NOMO-1 treated with DMSO at 0.1 percent for 48 hours (cell line): ENCODE data around the gene ELP4.
"Not testable (repeated sequence)": the region's sequence is repeated elsewhere in the genome, so short reads cannot be mapped to it uniquely, and the experiment has no call there.

Experiments used
- DNase-seq: peaks from one replicate; lab custom pipeline; 2025; ENCODE audit not compliant: unreplicated experiment; lab: John Stamatoyannopoulos, UW

The ELP4 gene, protein sequence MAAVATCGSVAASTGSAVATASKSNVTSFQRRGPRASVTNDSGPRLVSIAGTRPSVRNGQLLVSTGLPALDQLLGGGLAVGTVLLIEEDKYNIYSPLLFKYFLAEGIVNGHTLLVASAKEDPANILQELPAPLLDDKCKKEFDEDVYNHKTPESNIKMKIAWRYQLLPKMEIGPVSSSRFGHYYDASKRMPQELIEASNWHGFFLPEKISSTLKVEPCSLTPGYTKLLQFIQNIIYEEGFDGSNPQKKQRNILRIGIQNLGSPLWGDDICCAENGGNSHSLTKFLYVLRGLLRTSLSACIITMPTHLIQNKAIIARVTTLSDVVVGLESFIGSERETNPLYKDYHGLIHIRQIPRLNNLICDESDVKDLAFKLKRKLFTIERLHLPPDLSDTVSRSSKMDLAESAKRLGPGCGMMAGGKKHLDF

DNA sequence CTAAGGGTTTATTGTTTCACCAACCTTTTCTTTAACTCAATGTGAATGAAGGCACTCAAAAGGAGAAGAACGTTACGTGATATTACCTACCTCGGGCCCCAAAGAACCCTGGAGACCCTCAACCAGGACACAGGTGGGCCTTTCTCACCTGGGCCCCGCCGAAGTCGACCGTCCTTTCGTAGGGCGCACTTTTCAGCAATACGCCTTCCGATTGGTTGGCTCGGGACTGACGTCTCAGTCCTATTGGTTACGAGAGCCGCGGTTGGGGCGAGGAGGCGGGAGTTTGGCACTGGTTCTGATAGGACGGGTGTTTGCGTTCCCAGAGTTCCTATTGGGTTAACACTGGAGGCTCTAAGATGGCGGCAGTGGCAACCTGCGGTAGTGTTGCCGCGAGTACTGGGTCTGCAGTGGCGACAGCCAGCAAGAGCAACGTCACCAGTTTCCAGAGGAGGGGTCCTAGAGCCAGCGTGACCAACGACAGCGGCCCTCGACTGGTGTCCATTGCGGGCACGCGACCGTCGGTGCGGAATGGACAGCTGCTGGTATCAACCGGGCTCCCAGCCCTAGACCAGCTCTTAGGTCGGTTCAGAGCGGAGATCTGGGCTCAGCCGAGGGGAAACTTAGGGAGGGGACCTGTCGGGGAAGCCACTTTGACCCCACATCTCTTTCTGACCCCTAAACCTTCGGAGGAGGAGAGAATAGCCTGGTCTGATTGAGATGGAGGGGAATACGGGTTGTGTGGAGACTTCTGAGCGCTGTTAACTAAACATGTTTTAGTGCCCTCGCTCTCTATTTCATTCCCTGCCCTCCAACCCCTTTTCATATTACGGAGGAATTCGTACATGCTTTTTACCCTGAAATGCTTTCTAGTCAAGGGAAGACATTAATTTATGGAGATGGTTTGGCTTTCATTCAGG lies at the start of gene ELP4, which contains the start of gene IMMP1L:
Gene ELP4 (plus strand): TSS at position 339 of the 917 bp plus-strand sequence. CDS start 18 bp downstream, at position 357.
Gene IMMP1L (minus strand): TSS at position 194 of the 917 bp plus-strand sequence. CDS start 46,346 bp downstream, outside the sequence.
- DNase-seq, result peak; percentile 94

DNA sequence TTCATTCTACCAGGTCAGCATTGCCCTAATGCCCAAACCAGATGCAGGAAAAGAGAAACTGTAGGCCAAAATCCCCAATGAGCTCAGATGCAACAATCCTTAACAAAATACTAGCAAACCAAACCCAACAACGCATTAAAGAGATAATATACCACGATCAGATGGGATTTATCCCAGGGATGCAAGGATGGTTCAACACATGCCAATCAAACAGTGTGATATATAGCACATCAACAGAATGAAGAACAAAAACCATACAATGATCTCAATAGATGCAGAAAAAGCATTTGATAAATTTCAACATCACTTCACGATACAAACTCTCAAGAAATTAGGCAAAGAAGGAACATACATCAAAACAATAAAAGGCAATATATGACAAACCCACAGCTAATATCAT lies 45.1 kb upstream of the ELP4 start:
- DNase-seq, result no peak

DNA sequence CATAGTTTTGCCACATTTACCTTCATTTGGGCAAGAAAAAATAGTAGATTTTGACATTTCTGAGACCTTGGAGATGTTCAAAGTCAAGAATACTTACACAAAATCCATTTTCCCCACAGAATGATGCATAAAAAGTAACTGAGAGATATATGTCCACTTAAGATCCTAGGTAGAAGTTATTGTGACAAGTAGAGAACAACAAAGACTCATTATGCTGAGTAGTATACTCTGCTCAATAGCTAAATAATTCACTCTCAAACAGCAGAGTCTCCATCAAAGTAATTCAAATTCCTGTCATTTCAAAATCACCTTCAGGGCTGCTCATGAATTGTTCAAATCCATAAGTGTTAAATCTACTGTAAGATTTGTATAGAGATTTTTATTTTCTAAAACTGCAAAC lies 35.5 kb upstream of the ELP4 start:
- no peak for DNase-seq

DNA sequence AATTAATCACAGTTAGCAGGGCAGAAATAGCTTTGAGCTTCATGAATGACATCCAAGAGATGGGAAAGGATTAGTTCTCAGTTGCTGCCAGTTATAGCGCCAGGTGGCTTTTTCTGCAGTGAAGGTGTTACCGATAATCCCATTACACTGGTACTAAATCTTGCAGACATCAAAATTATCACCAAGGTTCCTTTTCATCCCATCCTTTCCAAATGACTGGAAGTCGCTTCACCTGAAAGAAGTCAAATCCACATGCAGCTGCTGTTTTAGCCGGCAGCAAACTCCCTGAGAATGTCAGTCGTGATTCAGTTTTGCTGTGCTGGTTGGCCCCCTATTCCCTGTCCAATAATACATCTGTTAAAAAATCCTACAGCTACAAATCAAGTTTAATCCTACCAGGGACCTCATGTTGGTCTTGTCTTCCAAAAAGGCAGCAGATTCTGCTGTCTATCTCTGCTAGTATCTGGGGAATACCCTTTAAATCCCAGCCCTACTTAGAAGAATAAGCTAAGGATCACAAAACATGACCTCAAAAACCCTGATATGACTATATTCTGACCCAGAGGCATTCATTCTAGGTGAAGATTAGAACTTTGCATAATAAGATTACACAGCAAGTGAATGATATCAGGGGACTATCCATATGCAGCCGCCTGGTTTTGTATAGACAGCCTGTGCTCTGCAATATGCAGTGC lies 31.9 kb upstream of the ELP4 start:
- no peak for DNase-seq

DNA sequence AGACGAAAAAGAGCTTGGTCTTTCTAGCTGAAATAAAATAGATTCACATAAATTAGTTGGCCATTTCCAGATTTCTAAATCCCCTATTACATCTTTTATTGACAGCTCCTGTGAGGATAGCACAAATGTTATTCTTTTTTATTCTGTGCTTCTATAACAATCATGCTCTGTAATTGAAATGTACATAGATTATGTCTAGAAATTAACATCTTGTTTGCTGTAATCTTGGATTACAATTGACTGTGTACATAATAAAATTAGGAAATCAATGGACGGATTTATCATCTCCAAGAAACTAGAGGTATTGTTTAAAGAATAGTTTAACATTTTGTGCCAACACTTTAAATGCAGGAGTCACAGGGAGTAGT lies 31.4 kb upstream of the ELP4 start:
- DNase-seq, result no peak

DNA sequence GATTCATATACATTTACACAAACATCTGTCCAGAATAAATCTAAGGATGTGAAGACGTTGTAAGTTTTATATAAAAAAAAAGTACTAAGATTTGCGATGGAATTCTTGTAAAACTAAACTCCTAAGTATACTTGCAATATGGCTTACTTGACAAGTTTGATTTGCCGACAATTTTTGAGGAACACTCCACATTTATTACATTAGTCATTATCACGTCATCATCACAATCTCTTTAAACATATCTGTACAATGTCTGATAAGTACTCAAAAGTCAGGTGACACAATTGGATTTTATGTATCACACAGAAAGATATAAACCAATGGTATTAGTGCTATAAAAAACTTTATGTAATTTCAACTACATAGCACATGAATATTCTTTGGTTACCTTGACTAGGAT lies 30.5 kb upstream of the ELP4 start:
- DNase-seq, result no peak

DNA sequence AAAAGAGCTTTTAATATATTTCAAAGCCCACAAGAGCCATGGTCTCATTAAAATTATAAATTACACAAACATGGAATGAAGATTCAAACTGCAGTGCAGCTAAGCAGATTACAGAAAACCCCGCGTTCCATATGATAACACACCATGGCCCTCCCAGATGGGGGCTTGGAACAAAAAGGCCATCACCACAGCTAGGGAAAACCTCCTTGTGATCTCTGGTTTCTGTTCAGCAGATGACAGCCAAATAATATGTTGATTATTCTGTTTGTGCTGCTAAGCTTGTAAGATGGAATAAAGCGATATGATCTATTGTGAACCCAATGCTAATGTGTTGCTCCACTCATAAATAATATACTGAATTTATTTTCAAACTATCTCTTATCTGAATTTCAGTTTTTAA lies 28.6 kb upstream of the ELP4 start:
- no peak for DNase-seq

DNA sequence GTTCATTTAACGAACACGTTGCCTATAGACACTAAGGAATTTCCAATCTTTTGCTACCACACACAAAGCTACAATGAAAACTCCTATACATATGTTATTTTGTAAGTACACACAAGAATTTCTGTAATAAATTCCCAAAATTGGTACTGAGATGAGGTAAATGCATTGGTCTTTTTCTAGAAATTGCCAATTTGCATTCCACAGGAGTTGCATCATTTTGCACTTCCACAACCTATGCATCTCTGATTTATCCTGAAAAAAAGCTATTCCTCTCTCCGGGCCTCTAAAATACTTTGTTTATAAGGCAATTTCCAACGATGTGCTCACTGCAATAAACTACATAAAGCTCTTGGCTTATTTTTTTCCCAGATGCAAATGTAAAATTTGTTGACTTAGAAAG lies 25.1 kb upstream of the ELP4 start:
- DNase-seq, result no peak

DNA sequence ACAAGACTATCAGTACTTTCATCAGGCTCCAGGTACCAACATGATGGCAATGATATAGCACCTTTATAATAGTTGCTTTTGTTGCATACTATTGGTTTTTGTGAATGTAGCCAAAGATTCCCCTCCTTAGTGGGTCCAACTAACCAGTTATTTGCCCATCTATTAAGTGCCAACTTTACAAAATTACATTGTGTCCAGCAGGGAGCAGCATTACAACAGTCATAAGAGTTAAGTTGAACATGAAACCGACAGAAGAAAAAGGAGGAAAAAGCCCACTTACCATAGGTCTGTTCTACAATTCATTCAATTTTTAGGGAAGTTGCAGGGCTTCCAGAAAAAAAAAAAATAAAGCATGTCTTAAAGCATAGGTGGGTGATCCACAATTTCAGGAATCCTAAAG lies 21.7 kb upstream of the ELP4 start:
- DNase-seq, result peak; percentile 20

DNA sequence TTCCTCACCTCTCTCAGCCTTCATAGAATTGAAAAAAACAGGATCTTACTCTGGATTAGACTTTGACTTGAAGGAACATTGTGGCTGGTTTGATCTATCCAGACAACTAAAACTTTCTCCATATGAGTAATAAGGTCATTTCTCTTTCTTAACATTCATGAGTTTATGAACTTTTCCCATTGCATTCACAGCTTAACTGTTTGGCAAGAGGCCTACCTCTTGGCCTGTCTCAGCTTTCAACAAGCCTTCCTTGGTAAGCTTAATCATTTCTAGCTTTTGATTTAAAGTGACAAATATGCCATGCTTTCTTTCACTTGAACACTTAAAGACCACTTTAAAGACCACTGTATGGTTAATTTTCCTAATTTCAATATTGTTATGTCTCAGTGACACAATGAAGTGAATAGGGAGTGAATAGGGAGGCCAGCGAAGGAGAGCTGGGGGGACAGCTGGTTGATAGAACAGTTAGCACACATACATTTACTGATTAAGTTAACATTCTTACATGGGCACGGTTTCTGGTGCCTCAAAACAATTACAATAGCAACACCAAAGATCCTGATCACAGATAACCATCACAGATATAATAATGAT lies 17.1 kb upstream of the ELP4 start:
- DNase-seq, result no peak

DNA sequence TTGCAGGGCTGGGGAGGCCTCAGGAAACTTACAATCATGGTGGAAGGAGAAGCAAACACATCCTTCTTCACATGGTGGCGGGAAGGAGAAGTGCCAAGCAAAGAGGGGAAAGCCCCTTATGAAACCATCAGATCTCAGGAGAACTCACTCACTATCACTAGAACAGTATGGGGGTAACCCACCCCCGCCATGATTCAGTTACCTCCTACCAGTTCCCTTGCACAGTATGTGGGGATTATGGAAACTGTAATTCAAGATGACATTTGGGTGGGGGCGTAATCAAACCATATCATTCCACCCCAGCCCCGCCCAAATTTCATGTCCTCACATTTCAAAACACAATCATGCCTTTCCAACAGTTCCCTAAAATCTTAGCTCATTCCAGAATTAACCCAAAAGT lies 16.3 kb upstream of the ELP4 start:
- no peak for DNase-seq

DNA sequence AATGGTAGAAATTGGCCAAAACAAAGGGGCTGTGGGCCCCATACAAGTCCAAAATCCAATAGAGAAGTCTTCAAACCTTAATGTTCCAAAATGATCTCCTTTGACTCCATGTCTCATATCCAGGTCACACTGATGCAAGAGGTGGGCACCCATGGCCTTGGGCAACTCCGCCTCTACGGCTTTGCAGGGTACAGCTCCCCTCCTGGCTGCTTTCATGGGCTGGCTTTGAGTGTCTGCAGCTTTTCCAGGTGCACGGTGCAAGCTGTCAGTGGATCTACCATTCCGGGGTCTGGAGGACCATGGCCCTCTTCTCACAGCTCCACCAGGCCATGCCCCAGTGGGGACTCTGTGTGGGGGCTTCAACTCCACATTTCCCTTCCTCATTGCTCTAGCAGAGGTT lies 15.8 kb upstream of the ELP4 start:
- DNase-seq, result not testable (repeated sequence)

DNA sequence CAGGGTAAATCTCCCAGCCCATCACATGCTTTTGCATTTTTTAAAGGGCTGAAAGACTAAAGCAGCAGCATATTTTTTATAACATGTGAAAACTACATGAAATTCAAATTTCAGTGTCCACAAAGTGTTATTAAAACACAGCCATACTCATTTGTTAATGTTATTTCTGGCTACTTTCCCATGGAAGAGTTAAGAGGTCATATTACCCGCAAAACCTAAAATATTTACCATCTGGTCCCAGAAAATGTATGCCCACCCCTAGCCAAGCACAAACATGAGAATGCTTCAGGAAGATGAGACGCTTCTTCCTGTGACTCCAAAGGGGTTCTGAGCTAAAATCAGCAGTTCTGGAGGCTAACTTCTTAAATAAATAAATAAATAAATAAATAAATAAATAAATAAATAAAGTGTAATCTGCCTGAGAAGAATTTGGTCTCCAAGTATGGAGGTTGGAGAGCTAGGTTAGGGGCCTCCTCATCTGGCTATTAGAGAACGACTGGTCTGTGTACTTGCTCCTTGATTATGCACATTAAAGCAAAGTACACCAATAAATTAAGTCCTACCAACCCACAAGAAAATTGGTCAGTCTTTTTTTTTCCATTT lies 9.9 kb upstream of the ELP4 start:
- no peak for DNase-seq

DNA sequence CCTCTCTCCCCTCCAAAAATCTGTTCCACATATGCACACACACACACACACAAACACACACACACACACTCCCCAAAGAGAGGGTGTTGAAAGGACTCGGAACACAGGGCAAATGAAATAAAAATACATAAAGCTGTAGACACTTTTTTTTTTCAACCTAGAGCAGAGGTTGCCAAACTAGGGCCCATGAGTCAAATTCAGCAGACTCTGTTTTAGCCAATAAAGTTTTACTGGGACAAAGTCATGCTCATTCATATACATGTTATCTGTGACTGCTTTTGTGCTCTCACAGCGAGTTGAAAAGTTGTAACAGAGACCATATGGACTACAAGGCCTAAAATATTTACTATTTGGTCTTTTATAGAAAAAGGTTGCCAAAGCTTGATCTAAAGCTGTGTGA lies 9.0 kb upstream of the ELP4 start:
- no peak for DNase-seq

DNA sequence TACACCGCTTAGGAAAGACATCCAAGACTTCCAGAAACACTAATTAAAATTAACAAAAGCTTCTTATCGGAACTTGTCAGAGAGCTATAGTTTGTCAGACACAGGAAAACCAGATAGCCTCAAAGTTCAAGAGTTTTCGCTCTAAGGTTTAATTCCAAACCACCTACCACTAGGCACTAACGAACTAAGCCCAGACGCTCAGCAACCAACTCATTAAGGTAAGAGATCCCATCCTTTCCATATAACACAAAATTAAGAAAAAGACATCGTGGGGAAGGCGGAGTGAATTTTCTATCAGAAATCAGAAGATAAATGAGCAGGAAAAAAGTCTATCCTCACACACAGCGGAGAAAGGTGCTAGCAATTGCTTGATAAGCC lies 527 bp upstream of the ELP4 start:
- peak; percentile 21 for DNase-seq

DNA sequence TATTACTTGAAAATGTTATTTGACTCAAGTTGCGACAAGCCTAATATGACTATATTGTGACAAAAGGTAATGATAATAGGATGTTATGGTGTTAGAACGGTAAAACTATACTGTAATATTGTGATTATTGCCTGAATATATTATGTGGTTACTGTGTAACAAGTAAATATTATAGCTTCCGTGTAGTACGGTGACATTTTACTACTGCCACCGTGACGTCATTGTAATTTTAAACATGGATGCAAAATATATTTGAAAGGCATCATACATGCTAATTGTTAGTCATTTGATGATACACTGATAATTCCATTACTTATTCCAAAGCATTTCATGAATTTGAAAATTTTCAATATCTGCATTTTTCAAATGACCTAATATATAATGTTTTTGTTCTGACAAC lies 2.5 kb downstream of the ELP4 start:
- DNase-seq, result no peak

DNA sequence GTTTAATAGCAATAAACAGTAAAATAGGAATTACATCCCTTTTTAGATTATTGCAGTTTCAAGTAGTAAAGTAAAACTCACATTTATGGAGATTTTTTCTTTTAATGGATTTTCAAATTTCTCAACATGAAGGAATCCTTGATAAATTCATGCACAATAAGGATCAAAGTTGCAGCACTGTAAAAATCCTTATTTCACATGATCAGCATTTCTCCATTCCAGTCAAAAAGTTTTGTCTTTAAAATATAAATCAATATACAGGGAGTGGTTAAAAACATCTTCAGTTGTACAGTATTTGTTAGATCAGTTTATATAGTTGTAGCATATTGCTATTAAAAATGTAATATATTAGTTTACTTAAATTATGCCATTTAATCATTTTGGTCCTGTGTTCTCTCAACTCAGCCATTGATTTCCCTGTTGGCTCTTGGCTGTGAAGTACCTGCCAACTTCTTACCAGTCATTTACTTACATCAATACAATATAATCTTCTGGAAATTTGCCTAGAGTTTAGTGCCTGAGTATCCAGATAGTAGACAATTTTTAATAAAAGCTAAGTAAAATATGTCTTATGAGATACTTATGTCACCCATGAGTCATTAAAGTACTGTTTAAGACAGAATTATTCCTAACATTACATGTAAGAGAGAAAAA lies 12.1 kb downstream of the ELP4 start:
- no peak for DNase-seq

DNA sequence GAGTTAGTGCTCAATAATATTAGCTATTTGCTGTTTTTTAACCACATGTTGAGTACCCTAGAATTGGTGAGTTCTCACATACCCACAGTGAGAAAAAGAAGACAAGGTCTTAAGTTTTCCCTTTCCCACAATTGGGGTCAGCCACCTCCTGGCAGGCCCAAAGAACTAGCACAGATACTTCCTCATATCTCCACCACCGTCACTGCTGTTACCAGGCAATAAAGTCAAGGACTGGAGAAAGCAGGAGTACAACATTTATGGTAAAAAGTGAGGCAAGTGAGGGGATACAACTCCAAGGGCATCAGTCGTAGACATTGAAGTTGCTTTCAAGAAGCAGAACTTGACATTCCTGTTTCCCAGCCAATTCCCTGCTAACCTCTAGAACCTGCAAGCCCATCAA lies 19.6 kb downstream of the ELP4 start:
- no peak for DNase-seq

DNA sequence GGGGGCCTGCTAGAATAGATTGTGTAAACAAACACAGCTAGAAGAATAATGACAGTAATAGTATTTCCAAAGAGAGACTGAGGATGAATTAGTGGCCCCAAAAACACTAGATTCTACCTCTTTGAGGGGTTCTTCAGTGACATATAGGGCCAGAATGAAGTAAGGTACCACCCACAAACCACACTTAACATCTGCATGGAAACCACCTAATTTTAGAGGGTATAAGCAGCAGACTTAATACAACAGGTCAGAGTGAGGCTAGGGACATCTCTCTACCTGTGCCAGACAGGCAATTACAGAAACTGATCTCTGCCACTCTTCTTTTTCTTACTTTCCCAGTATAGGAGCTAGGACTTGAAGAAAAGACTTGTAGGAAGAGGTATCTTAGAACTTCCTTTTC lies 20.1 kb downstream of the ELP4 start:
- no peak for DNase-seq

DNA sequence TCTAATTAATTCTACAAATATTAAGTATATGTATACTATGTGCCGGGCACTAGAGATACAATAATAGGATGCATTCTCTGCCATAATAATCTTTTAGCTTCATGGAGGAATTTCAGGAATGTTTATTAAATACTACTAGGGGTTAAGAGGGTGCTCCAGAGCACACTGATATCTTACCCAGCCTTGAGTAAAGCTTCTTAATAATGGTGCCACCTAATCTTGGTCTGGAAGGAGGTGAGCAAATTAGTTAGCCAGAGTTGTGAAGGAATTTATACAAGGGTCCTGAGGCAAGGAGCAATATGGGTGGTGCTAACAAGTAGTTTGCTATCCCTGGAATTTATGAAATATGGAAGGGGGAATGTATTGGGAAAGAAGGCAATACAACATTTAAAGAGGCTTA lies 21.7 kb downstream of the ELP4 start:
- no peak for DNase-seq
